ENCODE data around the gene ATF3.

DNA sequence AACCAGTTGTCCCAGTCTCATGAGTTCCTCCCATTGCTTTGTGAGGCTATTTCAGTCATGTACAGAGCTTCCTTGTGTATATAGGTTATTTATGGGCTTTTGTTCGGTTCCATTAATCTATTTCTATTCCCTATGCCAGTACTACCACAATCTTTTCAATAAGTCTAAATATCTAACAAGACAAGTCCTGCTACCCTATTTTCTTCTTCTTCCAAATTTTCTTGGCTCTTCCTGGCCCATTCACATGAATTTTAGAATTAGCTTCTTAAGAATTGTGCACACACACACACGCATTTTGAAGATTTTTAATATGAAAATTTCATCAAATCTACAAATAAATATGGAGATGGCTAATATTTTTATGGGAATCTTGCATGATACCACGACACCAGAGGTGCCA, 33.8 kb upstream of the ATF3 start:
- no peak for TF ChIP-seq POLR2A (IDR thresholded peaks at IDR 0.05)
- TF ChIP-seq, protein P1, sequence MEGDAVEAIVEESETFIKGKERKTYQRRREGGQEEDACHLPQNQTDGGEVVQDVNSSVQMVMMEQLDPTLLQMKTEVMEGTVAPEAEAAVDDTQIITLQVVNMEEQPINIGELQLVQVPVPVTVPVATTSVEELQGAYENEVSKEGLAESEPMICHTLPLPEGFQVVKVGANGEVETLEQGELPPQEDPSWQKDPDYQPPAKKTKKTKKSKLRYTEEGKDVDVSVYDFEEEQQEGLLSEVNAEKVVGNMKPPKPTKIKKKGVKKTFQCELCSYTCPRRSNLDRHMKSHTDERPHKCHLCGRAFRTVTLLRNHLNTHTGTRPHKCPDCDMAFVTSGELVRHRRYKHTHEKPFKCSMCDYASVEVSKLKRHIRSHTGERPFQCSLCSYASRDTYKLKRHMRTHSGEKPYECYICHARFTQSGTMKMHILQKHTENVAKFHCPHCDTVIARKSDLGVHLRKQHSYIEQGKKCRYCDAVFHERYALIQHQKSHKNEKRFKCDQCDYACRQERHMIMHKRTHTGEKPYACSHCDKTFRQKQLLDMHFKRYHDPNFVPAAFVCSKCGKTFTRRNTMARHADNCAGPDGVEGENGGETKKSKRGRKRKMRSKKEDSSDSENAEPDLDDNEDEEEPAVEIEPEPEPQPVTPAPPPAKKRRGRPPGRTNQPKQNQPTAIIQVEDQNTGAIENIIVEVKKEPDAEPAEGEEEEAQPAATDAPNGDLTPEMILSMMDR (IDR thresholded peaks at IDR 0.05): no peak
